Stimulated activated CD4-positive, alpha-beta T cell treated with anti-CD3 and anti-CD28 coated beads, TNF-alpha, amount 100 ng/mL, for 4 hours (primary cell): ENCODE results near the gene RAP1GAP.
"Not testable (repeated sequence)": the region's sequence is repeated elsewhere in the genome, so short reads cannot be mapped to it uniquely, and the experiment has no call there.

Experiments
- DNase-seq, 3 experiments: peaks; one replicate each; pipeline ENCODE4 v3.0.0-alpha.2; 2020; ENCODE audit warnings: low read depth in 3 of 3

The RAP1GAP gene

GRCh38 chr1:21677168-21677567 lies 8.0 kb upstream of the RAP1GAP start:
- no peak for DNase-seq

GRCh38 chr1:21674957-21675356 lies 5.8 kb upstream of the RAP1GAP start:
- DNase-seq = no peak

- not testable (repeated sequence) for DNase-seq
Measured at GRCh38 chr1:21673853-21674252, 4.7 kb upstream of the RAP1GAP start.

GRCh38 chr1:21673277-21673780 lies 4.2 kb upstream of the RAP1GAP start:
- DNase-seq = no peak

GRCh38 chr1:21672478-21673276 lies 3.5 kb upstream of the RAP1GAP start:
- DNase-seq = no peak

- DNase-seq = no peak
Measured at GRCh38 chr1:21671915-21672314, 2.8 kb upstream of the RAP1GAP start.

GRCh38 chr1:21670956-21671902 lies 2.1 kb upstream of the RAP1GAP start:
- DNase-seq = no peak

- DNase-seq = no peak
Measured at GRCh38 chr1:21670059-21670881, 1.1 kb upstream of the RAP1GAP start.

- DNase-seq = no peak
Measured at GRCh38 chr1:21668951-21669257, 253 bp downstream of the RAP1GAP start.

- DNase-seq = no peak
Measured at GRCh38 chr1:21668232-21668950, 766 bp downstream of the RAP1GAP start.

GRCh38 chr1:21667348-21668231 lies 1.6 kb downstream of the RAP1GAP start:
- DNase-seq = no peak

- DNase-seq = no peak
Measured at GRCh38 chr1:21666576-21667320, 2.4 kb downstream of the RAP1GAP start.

GRCh38 chr1:21665711-21666575 lies 3.2 kb downstream of the RAP1GAP start:
- DNase-seq = no peak

GRCh38 chr1:21664806-21665588 lies 4.2 kb downstream of the RAP1GAP start:
- DNase-seq = no peak

GRCh38 chr1:21663951-21664805 lies 5.0 kb downstream of the RAP1GAP start:
- DNase-seq = no peak

- no peak for DNase-seq
Measured at GRCh38 chr1:21663248-21663950, 5.8 kb downstream of the RAP1GAP start.
